Stomach (tissue), 9 donors: ENCODE measurements around the gene PPCS. TPM values are rescaled to one million over a fixed set of nuclear protein-coding genes. Genes with fewer than 3 reads are reported as not detected.
"Not testable (repeated sequence)": the region's sequence is repeated elsewhere in the genome, so short reads cannot be mapped to it uniquely, and the experiment has no call there.

Experiments used
- DNase-seq, 2 donors: peaks; one replicate each; pipeline versions ENCODE4 v3.0.0 to v3.0.0-alpha.2; 2013 to 2019
- H3K27ac ChIP-seq, 5 donors: fragments of 200-600 bp in 4 of 5; sonication (generic) in 4 of 5; one replicate each; pipeline ENCODE4 v1.5.1; 2013 to 2019; ENCODE audit warnings: mild to moderate bottlenecking in 1 of 5, moderate library complexity in 1 of 5
- H3K27me3 ChIP-seq, 3 donors: fragments of 200-600 bp; sonication (generic); one replicate each; pipeline ENCODE4 v1.5.1; 2017 to 2019; ENCODE audit warnings: mixed run types in 1 of 3
- H3K36me3 ChIP-seq, 4 donors: fragments of 200-600 bp; sonication (generic); 1 replicate in 3 of 4; 2 replicates in 1 of 4; pipeline ENCODE4 v1.5.1; 2016 to 2019
- H3K4me1 ChIP-seq, 4 donors: fragments of 200-600 bp; sonication (generic); one replicate each; pipeline ENCODE4 v1.5.1; 2016 to 2019
- H3K4me3 ChIP-seq, 4 donors: fragments of 200-600 bp; sonication (generic) in 3 of 4; one replicate each; pipeline ENCODE4 v1.5.1; 2016 to 2019; ENCODE audit warnings: mild to moderate bottlenecking in 1 of 4
- H3K9me3 ChIP-seq, 4 donors: fragments of 200-600 bp; sonication (generic); one replicate each; pipeline ENCODE4 v1.5.1; 2016 to 2019
- CTCF ChIP-seq, 7 experiments: fragments of 450-650 bp in 4 of 7; fragments of 200-600 bp in 3 of 7; sonication (generic) in 3 of 7; IDR thresholded peaks; one replicate each; pipeline ENCODE4 v1.5.1; 2016 to 2019; ENCODE audit warnings: antibody characterized with exemption in 7 of 7, control low read depth in 2 of 7, mild to moderate bottlenecking in 1 of 7
- EP300 ChIP-seq: sonication (generic); formaldehyde crosslinking; IDR thresholded peaks from one replicate; pipeline ENCODE4 v1.6.1; 2017; ENCODE audit warnings: antibody characterized with exemption
- POLR2A ChIP-seq, 4 donors: fragments of 450-650 bp; IDR thresholded peaks; one replicate each; pipeline ENCODE4 v1.6.1; 2016; ENCODE audit warnings: antibody characterized with exemption in 4 of 4, control low read depth in 2 of 4, mild to moderate bottlenecking in 1 of 4, moderate library complexity in 1 of 4
- POLR2AphosphoS5 ChIP-seq, 3 donors: sonication (generic); formaldehyde crosslinking; IDR thresholded peaks; one replicate each; pipeline ENCODE4 v1.6.1; 2016; ENCODE audit warnings: antibody characterized with exemption in 3 of 3
- WGBS, 5 donors: extraction: QIAGEN DNeasy Blood & Tissue Kit in 3 of 5; methylation state at CpG; one replicate each; pipeline versions ENCODE4 v1.1.5 to v1.1.7; 2013 to 2018; 5-methylcytosine and 5-hydroxymethylcytosine counted together
- intact Hi-C: fragments of 100-400 bp; cut with DNase I; formaldehyde crosslinking; loops from one replicate; pipeline ENCODE4 v1.15.1; 2023; ENCODE audit warnings: low total_unique reads
- polyA plus RNA-seq, 3 donors: library from polyadenylated mRNA; stranded (reverse); fragments of 200-250 nt; gene quantifications; one replicate each; pipeline ENCODE4 v1.2.3, GENCODE V29; 2013
- total RNA-seq, 5 donors: library from RNA; depleted of rRNA; stranded (reverse); fragments of >200 nt; gene quantifications; one replicate each; pipeline versions ENCODE4 v1.1.0 to v1.2.3, GENCODE V29; 2014 to 2016
- donor health status: healthy with polysubstance abuse.
- donor health status: Bipolar disorder and iron deficiency.
- donor health status: healthy.

PPCS gene
- total and polyA plus RNA-seq, 8 donors, result 17.0 to 446 (median 68.6) TPM

- Histone ChIP-seq H3K27ac (no peak overlapping the region), H3K9me3 (no peaks in the 10 kb centered on the region), H3K4me3 (no peak overlapping the region), H3K27me3 (no peaks in the 10 kb centered on the region), H3K4me1 (no peaks in the 10 kb centered on the region), H3K36me3 (peaks cover 2 to 15% (median 12%) of the 10 kb centered on the region in 4 donors)
- 84 to 97% (median 94%) methylated on average over 4 of the region's 4 CpGs for WGBS, 5 donors
- TF ChIP-seq POLR2AphosphoS5 (IDR thresholded peaks at IDR 0.05) (no peak), CTCF (IDR thresholded peaks at IDR 0.05) (no peak), EP300 (no peak), POLR2A (IDR thresholded peaks at IDR 0.05) (no peak)
- DNase-seq, result no peak
- intact Hi-C loops, result no loop called here
Observed at GRCh38 chr1:42476605-42477004, 20.3 kb downstream of the PPCS start.

- DNase-seq, H3K4me1 ChIP-seq, H3K9me3 ChIP-seq, H3K4me3 ChIP-seq, H3K27ac ChIP-seq, H3K27me3 ChIP-seq, intact Hi-C loops: not testable (repeated sequence)
- WGBS, 5 donors, result 79 to 89% (median 86%) methylated on average over 4 of the region's 4 CpGs
- H3K36me3 ChIP-seq, result peaks cover 4 to 22% (median 17%) of the 10 kb centered on the region in 4 donors
Observed at GRCh38 chr1:42477354-42477753, 21.0 kb downstream of the PPCS start.

GRCh38 chr1:42477775-42478174, 21.4 kb downstream of the PPCS start:
- WGBS, 5 donors, result 90 to 99% (median 95%) methylated on average over 3 of the region's 3 CpGs

GRCh38 chr1:42479621-42480020, 23.3 kb downstream of the PPCS start:
- no peak overlapping the region for H3K27ac ChIP-seq
- intact Hi-C loops, result no loop called here
- peaks cover 4 to 37% (median 31%) of the 10 kb centered on the region in 4 donors for H3K36me3 ChIP-seq
- 54 to 79% (median 75%) methylated on average over 4 of the region's 4 CpGs for WGBS, 5 donors
- no peak overlapping the region for H3K4me3 ChIP-seq
- H3K27me3 ChIP-seq, result no peaks in the 10 kb centered on the region
- no peak for TF ChIP-seq EP300
- no peak for TF ChIP-seq POLR2AphosphoS5 (IDR thresholded peaks at IDR 0.05)
- TF ChIP-seq POLR2A (IDR thresholded peaks at IDR 0.05), result no peak
- no peak for TF ChIP-seq CTCF (IDR thresholded peaks at IDR 0.05)
- no peak for DNase-seq
- no peaks in the 10 kb centered on the region for H3K4me1 ChIP-seq
- no peaks in the 10 kb centered on the region for H3K9me3 ChIP-seq

More at GRCh38 chr1:42477775-42478174, 21.4 kb downstream of the PPCS start:
- Histone ChIP-seq H3K4me1 (no peaks in the 10 kb centered on the region), H3K4me3 (no peak overlapping the region), H3K27ac (no peak overlapping the region), H3K36me3 (peaks cover 4 to 26% (median 20%) of the 10 kb centered on the region in 4 donors), H3K9me3 (no peaks in the 10 kb centered on the region), H3K27me3 (no peaks in the 10 kb centered on the region)
- DNase-seq, result no peak
- intact Hi-C loops, result no loop called here
- TF ChIP-seq POLR2A (IDR thresholded peaks at IDR 0.05), result no peak
- TF ChIP-seq POLR2AphosphoS5 (IDR thresholded peaks at IDR 0.05), result no peak
- TF ChIP-seq CTCF (IDR thresholded peaks at IDR 0.05), result no peak
- no peak for TF ChIP-seq EP300

GRCh38 chr1:42480921-42481320, 24.6 kb downstream of the PPCS start:
- Histone ChIP-seq H3K4me1 (no peaks in the 10 kb centered on the region), H3K9me3 (no peaks in the 10 kb centered on the region), H3K4me3 (no peak overlapping the region), H3K36me3 (peaks cover 4 to 37% (median 31%) of the 10 kb centered on the region in 4 donors), H3K27ac (no peak overlapping the region), H3K27me3 (no peaks in the 10 kb centered on the region)
- TF ChIP-seq POLR2A (IDR thresholded peaks at IDR 0.05), result no peak
- no peak for TF ChIP-seq EP300
- no peak for TF ChIP-seq POLR2AphosphoS5 (IDR thresholded peaks at IDR 0.05)
- no peak for TF ChIP-seq CTCF (IDR thresholded peaks at IDR 0.05)
- intact Hi-C loops, result no loop called here
- WGBS, 5 donors, result 100% methylated on average over 1 of the region's 1 CpG
- DNase-seq, result no peak
